Activated T-cell treated with anti-CD3 and anti-CD28 coated beads for 48 hours (primary cell): ENCODE measurements around the gene SLC25A27.
"Not testable (repeated sequence)": the region's sequence is repeated elsewhere in the genome, so short reads cannot be mapped to it uniquely, and the experiment has no call there.

ENCODE experiments used
- DNase-seq: peaks from one replicate; pipeline ENCODE4 v3.0.0-alpha.2; 2020; ENCODE audit warnings: low read depth

Gene SLC25A27, protein sequence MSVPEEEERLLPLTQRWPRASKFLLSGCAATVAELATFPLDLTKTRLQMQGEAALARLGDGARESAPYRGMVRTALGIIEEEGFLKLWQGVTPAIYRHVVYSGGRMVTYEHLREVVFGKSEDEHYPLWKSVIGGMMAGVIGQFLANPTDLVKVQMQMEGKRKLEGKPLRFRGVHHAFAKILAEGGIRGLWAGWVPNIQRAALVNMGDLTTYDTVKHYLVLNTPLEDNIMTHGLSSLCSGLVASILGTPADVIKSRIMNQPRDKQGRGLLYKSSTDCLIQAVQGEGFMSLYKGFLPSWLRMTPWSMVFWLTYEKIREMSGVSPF

DNA sequence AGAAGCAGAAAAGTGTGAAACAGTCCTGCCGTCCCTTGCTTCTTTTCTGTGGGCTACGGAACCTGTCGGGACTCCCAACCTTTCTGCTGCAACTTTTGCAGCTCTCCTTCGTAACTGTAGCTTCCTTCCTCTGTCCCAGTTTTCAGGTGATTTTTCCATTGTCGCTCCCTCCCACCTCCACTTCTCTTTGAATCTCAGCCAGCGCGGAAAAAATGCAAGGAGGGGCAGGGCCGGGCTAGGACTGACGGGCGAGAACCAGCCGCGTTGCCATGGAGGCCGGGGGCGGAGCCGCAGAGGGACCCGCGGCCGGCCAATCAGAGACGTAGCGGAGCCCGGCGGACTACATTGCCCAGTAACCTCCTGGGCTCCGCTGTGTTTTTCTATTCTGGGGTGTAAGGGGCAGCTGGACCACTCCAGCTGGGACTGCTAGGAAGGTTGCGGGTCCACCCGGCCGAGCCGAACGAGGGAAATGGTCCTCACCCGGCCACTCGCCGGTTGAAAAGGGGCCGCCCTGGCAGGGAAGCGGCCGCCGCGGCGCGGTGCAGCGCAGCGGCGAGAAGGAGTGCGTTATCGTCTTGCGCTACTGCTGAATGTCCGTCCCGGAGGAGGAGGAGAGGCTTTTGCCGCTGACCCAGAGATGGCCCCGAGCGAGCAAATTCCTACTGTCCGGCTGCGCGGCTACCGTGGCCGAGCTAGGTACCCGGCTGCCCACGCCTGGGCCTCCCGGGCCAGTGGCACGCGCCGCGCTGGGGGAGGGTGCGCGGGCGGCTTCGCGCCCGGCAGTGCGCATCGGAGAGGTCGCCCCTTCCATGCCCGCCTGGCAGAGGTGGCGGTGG lies at the start of gene SLC25A27, which contains the start of gene CYP39A1:
TSS of gene SLC25A27 (plus strand) at position 373 of the 836 bp plus-strand sequence. CDS start at position 591, 218 bp downstream.
TSS of gene CYP39A1 (minus strand) at position 216 of the 836 bp plus-strand sequence. CDS start 236 bp downstream, outside the sequence.
- peak; percentile 81 for DNase-seq

DNA sequence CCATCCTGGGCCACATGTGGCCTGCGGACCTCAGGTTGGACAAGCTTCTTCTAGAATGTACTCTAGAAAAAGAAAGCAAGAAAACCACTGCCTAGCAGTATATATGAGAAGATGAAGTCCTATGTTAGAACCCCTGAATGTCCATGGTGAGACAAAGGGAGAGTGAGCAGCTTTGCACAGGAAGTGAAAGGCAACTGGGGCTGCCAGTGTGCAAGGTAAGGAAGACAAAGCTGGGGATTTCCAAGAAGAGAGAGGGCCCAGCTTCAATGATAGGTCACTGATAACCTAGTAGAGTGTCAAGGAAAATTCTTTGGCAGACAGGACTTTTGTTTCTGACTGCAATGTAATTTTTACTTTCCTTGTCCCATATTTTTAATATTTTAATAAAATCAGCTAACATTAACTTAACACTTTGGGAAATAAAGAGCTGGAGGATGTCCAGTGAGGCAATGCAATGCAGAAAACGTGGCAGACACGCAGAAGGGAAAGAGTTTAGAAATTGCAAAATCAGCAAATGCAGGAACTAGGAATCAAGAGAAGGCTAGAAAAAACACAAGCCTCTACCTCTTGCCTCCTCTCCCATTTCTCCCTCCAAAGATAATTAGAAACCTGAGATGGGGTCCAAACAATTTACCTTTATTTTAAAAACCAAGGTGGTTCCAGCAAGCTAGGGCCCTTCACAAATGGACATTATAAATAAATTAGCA lies 47.5 kb upstream of the SLC25A27 start:
- no peak for DNase-seq

DNA sequence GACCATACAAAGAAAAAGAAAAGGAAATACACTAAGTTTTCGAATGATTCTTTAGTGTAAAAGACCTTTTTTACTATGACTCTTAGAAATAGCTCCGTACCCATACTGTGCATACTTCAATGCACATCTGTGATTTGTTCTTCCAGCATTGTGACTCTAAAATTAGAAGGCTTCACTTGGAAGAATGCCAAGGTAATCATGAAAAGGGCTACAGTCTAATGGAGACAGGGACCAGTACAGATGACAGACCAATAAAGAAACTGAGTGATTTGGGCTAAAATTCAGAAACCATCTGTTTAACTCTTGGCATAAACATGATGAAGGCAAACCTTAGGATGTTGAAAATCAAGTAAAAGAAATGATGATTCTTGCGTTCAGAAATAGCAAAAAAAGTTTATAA lies 46.4 kb upstream of the SLC25A27 start:
- no peak for DNase-seq

DNA sequence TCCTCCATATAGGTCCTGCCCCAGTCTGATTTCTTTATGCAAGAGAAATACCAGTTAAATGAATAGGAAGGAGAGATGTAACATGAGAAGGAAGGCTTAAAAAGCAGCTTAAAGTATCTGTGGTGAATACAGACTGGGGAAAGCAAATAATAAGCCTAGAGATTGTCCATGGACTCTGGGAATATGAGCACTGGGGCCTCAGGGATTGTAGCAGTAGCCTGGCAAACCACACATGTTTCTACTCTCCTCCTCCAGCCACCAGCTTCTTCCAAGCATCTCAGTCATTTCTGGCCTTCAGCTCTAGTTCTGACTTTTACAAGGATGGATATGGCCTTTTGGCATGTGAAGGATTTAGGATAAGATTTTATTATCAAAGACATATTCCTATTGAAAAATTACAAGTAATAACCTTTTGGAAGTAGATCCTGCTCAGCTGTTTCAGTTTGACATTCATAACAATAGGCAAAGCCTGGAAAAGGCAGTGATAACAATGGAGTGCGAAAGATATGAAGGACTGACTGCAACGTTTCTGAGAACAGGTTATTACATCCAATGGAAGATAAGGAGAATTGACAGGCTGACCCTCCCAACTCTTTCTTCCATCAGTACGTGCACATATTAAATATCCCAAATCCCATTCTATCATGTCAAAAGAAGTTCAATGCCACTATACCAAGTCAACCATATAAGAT lies 41.8 kb upstream of the SLC25A27 start:
- DNase-seq = no peak

DNA sequence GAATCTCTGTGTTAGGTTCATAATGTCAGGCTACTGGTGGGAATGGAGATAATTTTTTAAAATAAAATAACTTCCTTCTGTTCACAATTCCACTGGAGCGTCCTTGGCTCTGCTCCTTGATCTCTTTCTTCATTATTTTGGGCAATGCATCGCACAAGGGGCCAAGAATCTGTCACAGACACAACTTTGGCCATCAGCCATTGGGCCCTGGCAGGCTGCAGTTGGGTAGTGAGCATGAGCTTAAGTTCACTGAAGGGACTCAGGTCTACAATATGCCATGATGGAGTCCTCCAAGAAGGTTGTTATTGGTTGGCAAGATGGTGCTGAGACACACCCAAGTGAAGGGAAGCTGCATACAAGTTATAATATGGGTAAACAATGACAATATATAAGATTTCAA lies 40.1 kb upstream of the SLC25A27 start:
- no peak for DNase-seq

DNA sequence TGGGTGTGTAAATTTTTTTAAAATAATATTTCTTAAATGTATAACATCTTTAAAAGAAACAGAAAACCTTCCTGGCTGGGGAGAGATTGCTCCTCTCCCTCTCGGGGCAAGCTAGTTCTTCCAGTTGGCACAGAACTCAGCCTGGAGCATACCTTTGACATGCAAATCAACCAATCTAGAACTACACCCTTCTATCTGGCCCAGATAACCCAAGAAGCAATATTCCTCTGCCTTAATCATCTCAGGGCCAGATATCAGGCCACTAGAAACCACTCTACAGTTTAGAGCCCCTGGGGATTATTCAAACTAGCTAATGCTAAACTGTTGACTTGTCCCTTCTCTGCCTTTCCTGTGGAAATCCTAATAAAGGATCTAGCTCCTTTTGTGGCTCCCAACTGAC lies 34.0 kb upstream of the SLC25A27 start:
- DNase-seq = no peak

DNA sequence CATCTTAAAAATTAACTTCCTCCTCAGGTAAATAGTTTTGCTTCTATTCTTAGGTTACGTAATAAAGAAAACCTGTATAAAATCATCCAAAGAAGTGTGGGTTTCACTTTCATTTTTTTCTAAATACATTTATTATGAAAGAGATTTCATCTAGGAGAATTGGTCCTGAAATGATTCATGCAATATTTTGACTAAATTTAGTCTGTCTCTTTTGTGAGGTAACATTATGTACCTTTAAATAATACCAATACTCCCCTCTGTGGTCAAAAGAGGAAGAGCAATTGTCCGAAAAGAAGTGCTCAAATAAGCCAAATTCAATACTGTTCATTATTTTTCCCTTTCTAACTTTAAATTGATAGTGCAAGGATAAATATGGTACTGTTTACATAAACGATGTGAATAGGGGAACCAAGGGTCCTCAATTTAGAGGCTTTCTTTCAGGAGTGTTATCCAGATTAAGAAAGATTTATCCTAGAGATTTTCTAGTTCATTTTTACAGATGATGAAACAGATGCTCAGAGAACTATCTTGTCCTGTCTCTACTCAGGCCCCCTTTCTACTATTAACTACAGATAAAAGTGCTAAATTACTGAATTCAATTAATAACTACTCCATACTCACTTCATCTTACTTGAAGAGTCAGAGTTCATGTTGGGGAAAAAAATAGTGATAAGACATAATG lies 26.4 kb upstream of the SLC25A27 start:
- DNase-seq = no peak

DNA sequence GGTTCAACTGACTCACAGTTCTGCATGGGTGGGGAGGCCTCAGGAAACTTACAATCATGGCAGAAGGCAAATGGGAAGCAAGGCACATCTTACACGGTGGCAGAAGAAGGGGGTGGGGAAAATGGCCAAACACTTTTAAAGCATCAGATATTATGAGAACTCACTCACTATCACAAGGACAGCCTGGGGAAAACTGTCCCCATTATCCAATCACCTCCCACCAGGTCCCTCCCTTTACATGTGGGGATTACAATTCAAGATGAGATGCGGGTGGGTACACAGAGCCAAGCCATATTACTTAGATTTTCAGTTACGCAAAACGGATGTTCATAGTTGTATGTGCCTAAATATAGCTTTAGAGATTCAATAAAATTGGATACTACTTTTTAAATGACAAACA lies 25.8 kb upstream of the SLC25A27 start:
- no peak for DNase-seq

DNA sequence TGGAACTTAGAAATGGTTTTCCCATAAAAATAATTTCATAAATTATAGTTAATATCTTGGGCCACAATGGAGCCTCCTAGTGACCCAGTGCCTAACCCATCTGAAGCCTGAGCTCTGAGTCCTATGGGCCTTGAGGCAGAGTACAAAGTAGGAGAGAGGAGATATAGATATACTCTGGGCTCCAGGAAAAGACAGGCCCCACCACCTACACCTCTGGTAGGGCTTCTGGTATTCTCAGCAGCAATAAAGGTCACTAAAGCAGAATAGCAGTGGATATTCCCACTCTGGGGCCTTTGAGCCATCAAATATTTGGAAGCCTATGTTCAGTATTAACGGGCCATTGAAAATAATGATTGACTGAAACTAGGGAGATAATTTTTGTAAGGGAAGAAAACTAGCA lies 24.3 kb upstream of the SLC25A27 start:
- DNase-seq = no peak

DNA sequence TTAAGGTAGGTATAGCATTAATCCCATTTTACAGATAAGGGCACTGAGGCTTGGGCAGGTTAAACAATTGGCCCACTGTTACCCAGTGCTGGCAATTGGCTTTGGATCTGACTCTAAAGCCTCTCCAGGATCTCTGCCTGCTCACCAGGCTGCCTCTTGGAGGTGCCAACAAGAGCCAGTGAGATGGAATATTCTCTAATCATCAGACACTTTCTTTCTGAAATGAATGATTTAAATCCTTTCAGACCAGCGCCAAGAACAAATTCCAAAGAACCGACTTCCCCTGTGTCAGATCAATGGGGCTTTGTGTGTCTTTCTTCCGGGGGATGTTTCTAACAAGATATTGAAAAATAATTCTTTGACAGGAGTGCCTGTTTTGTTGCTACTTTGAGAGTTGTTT lies 23.8 kb upstream of the SLC25A27 start:
- DNase-seq = no peak

DNA sequence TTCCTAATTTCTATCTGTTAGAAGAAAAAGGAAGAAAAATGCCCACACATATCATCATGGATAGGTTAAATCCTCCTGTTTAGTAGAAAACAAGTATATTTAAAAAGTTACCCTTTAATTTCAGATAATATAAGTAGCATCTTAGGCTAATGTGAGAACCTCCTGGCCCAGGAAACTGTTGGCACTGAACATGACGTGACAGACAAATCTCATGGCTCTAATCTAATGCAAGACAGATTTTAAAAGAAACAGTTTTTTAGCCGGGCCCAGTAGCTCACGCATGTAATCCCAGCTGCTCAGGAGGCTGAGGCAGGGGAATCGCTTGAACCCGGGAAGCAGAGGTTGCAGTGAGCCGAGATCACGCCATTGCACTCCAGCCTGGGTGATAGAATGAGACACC lies 23.1 kb upstream of the SLC25A27 start:
- no peak for DNase-seq

DNA sequence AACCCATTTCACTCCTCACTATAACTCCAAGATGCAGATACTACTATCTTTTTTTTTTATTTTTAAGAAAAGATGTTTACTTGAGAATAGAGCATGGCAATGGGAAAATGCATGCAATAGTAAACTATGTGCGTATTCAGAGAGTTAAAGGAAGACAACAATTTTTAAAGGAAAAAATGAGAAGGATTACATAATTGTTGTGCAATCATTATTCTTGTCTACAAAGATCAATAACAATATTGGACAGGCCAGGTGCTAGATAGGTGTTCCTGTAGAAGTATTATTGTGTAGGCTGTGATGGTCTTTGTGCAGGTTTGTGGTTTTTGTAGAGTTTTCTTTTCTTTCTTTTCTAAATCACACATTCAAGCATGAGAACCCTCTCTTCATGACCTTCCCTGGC lies 20.7 kb upstream of the SLC25A27 start:
- no peak for DNase-seq

DNA sequence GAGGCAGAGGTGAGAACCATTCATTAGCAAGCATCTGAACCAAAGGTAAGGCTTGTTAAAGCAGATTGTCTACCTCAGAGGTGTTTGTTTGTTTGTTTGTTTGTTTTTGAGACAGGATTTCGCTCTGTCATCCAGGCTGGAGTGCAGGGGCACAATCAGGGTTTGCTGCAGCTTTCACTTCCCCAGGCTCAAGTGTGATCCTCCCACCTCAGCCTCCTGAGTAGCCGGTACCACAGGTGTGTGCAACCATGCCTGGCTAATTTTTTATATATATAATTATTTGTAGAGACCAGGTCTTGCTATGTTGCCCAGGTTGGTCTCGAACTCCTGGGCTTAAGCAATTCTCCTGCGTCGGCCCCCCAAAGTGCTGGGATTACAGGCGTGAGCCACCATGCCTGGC lies 17.3 kb upstream of the SLC25A27 start:
- no peak for DNase-seq

DNA sequence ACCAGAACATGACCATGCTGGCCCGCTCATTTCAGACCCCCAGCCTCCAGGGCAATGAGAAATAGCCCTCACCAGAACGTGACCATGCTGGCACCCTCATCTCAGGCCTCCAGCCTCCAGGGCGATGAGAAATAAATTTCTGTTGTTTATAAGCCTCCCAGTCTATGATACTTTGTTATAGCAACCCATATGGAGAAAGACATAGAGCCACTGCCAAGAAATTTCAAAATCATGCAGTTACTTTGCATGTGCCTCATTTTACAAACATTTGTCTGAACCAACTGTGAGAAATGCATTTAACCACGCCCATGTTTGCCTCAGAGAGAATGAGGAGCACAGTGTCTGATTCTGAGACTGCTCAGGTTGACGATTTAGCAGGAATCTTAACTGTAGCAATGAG lies 15.6 kb upstream of the SLC25A27 start:
- no peak for DNase-seq

DNA sequence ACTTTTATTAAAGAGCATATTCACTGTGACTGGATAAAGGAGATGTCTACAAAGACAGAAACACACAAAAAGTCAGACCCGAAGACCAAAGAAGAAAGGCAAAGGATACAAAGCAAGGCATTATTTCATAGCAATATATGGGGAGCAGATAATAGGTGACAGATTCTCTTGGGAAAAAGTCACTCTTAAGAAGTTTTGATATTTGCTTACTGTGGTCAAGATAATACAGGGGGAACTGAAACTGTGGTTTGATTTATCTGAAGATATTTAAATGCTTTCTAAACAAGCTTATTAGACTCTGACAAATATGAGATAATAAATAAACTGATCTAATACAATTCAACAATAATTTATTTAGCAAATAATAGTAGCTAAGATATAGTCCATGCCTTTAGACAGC lies 14.8 kb upstream of the SLC25A27 start:
- DNase-seq = no peak

DNA sequence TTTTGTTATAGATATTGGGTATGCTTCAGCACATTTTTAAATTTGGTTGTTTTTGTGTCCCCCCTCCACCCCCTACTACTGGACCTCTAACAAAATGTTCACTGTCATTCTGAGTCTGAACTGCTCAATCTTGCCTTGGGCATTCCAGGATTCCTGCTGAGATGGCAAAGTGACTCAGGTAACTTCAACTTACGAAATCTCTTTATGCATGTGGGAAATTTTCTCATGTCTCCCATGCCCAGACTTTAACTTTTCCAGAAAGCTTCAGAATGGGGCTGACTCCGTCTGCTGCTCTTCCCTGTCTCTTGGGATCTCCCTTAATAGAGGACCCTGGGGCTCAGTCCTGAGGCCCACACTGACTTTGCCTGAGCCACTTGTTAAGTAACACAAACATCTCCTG lies 14.1 kb upstream of the SLC25A27 start:
- no peak for DNase-seq

DNA sequence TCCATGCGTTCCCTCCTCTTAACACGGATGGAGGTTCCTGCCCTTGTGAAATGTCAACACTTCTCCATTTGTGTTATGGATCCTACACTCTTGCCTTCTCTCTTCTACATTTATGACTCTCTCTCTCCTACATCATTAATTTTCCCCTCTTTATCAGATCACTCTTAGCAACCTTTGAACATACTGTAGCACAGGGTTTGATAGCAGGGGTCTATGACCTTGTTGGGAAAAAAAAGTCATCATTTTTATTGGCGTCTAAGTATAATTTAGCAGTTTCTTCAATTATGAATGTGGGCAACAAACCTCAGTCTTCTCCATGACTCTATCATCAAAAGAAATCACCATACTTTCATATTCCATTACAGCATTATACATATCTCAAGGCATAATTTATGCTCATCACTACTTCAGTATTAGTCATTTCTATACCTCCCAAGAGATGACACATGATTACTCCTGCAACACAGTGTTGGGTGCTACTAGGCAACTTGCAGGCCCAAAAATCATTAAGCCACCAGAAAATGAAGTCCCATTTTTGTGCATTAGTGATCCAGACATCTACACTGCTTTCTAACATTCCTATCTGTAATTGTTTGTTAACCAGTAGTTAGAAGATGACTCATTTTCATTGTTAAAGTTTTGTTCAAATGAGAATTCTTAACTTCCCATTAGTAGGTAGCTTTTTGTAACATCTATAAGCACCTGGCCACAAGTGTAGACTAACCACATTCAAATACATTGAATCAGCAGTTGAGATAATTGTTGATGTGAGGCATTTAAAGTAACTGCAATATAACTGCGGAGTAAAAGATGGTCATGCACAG lies 9.6 kb upstream of the SLC25A27 start:
- DNase-seq = no peak

DNA sequence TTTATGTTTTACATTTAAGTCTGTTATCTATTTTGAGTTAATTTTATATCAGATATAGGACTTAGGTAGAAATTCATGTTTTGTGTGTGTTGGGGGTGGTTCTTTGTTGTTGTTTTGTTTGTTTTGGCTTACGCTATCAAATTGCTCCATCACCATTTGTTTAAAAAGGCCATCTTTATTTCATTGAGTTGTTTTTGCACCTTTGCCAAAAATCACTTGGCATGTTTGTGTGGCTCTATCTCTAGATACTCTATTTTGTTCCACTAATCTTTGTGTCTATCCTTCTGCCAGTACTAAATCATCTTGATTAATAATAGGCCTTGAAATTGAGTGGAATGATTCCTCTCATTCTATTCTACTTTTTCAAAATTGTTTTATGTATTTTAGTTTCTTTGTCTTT lies 7.5 kb upstream of the SLC25A27 start:
- no peak for DNase-seq

DNA sequence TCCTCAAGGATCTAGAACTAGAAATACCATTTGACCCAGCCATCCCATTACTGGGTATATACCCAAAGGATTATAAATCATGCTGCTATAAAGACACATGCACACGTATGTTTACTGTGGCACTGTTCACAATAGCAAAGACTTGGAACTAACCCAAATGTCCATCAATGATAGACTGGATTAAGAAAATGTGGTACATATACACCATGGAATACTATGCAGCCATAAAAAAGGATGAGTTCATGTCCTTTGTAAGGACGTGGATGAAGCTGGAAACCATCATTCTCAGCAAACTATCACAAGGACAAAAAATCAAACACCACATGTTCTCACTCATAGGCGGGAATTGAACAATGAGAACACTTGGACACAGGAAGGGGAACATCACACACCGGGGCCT lies 4.7 kb upstream of the SLC25A27 start:
- DNase-seq = not testable (repeated sequence)

DNA sequence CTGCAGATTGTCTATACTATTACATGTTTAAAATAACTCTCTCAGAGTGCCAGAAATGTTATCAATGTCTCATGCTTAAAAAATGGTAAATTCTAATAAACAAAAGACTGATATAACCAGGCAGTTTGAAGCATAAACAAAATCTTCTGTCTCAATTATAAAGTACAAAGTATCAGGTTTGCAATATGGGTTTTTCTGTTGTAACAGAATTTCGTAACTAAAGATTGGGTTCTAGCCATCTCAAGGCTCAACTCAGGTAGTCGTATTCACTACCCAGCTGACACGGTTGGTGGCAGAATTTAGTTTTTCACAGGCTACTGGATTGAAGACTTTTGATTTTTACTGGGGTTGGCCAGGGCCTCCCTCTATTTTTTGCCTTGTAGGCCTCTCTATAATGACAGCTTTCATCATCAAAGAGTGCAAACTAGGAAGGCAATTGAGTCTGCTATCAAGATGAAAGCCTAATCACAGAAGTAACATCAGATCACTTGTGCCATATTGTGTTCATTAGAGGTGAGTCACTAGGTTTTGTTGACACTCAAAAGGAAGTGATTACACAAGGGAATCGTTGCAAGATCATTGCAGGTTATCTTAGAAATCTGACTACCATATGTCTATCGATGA lies 3.8 kb upstream of the SLC25A27 start:
- no peak for DNase-seq
